ENCODE results near the gene BNIP5.

The BNIP5 gene

GRCh38 chr6:36362551-36363370 lies 26.1 kb upstream of the BNIP5 start:
- Histone ChIP-seq H2AFZ (ENCODE audit: low read length) (no peak overlapping the region), H3K9me3 (ENCODE audit: insufficient read depth, low read depth, low read length) (no peaks in the 10 kb centered on the region), H3K79me2 (ENCODE audit: insufficient read depth, low read length) (no peaks in the 10 kb centered on the region), H4K20me1 (ENCODE audit: insufficient read depth, low read length, poor library complexity, severe bottlenecking) (no peaks in the 10 kb centered on the region), H3K4me1 (ENCODE audit: insufficient read depth, low read length, poor library complexity, severe bottlenecking) (peaks cover 9% of the 10 kb centered on the region), H3K9me2 (replicated peaks; ENCODE audit: low read depth, low read length) (no peaks in the 10 kb centered on the region), H3K4me3 (ENCODE audit: low read length, poor library complexity, severe bottlenecking) (no peak overlapping the region), H3F3A (ENCODE audit: low read depth) (no peaks in the 10 kb centered on the region), H3K36me3 (ENCODE audit: insufficient read depth, low read length) (no peaks in the 10 kb centered on the region), H3K4me2 (ENCODE audit: low read depth, low read length, poor library complexity, severe bottlenecking) (no peak overlapping the region), H3K9ac (ENCODE audit: low read depth, low read length, poor library complexity, severe bottlenecking) (no peak overlapping the region), H3K27me3 (ENCODE audit: insufficient read depth, low read length, poor library complexity, severe bottlenecking) (no peaks in the 10 kb centered on the region)
- TF ChIP-seq EZH2phosphoT487 (IDR thresholded peaks at IDR 0.05; ENCODE audit: borderline replicate concordance), result no peak
- TF ChIP-seq CTCF (conservative IDR thresholded peaks at IDR 0.05; ENCODE audit: low read length), result no peak

- Histone ChIP-seq H3K79me2 (ENCODE audit: insufficient read depth, low read length) (no peaks in the 10 kb centered on the region), H3K27me3 (ENCODE audit: insufficient read depth, low read length, poor library complexity, severe bottlenecking) (no peaks in the 10 kb centered on the region), H4K20me1 (ENCODE audit: insufficient read depth, low read length, poor library complexity, severe bottlenecking) (no peaks in the 10 kb centered on the region), H3K9me2 (replicated peaks; ENCODE audit: low read depth, low read length) (no peaks in the 10 kb centered on the region), H3K4me1 (ENCODE audit: insufficient read depth, low read length, poor library complexity, severe bottlenecking) (peaks cover 9% of the 10 kb centered on the region), H3K4me2 (ENCODE audit: low read depth, low read length, poor library complexity, severe bottlenecking) (no peak overlapping the region), H3K36me3 (ENCODE audit: insufficient read depth, low read length) (no peaks in the 10 kb centered on the region), H3F3A (ENCODE audit: low read depth) (no peaks in the 10 kb centered on the region), H3K9ac (ENCODE audit: low read depth, low read length, poor library complexity, severe bottlenecking) (no peak overlapping the region), H3K4me3 (ENCODE audit: low read length, poor library complexity, severe bottlenecking) (no peak overlapping the region), H3K9me3 (ENCODE audit: insufficient read depth, low read depth, low read length) (no peaks in the 10 kb centered on the region), H2AFZ (ENCODE audit: low read length) (no peak overlapping the region)
- TF ChIP-seq EZH2phosphoT487 (IDR thresholded peaks at IDR 0.05; ENCODE audit: borderline replicate concordance), result no peak
- TF ChIP-seq CTCF (conservative IDR thresholded peaks at IDR 0.05; ENCODE audit: low read length), result no peak
Observed at GRCh38 chr6:36361071-36361470, 24.4 kb upstream of the BNIP5 start.

GRCh38 chr6:36360241-36361054 lies 23.8 kb upstream of the BNIP5 start:
- Histone ChIP-seq H2AFZ (ENCODE audit: low read length) (peak overlapping the region; percentile 78), H3K4me1 (ENCODE audit: insufficient read depth, low read length, poor library complexity, severe bottlenecking) (peaks cover 9% of the 10 kb centered on the region), H3K79me2 (ENCODE audit: insufficient read depth, low read length) (no peaks in the 10 kb centered on the region), H3K9ac (ENCODE audit: low read depth, low read length, poor library complexity, severe bottlenecking) (no peak overlapping the region), H3K9me2 (replicated peaks; ENCODE audit: low read depth, low read length) (no peaks in the 10 kb centered on the region), H4K20me1 (ENCODE audit: insufficient read depth, low read length, poor library complexity, severe bottlenecking) (no peaks in the 10 kb centered on the region), H3F3A (ENCODE audit: low read depth) (no peaks in the 10 kb centered on the region), H3K27me3 (ENCODE audit: insufficient read depth, low read length, poor library complexity, severe bottlenecking) (no peaks in the 10 kb centered on the region), H3K36me3 (ENCODE audit: insufficient read depth, low read length) (no peaks in the 10 kb centered on the region), H3K4me2 (ENCODE audit: low read depth, low read length, poor library complexity, severe bottlenecking) (peak overlapping the region; percentile 25), H3K4me3 (ENCODE audit: low read length, poor library complexity, severe bottlenecking) (no peak overlapping the region), H3K9me3 (ENCODE audit: insufficient read depth, low read depth, low read length) (no peaks in the 10 kb centered on the region)
- TF ChIP-seq CTCF (conservative IDR thresholded peaks at IDR 0.05; ENCODE audit: low read length) (peak; percentile 87), EZH2phosphoT487 (IDR thresholded peaks at IDR 0.05; ENCODE audit: borderline replicate concordance) (no peak)
